ENCODE data around the gene CAB39. TPM values are rescaled to one million over a fixed set of nuclear protein-coding genes. Genes with fewer than 3 reads are reported as not detected.
A peak's percentile ranks its signal among the peaks of the same experiment; 100 is the strongest.

CAB39 gene
- total and polyA plus RNA-seq, 5 donors: 47.2 to 100.0 (median 87.3) TPM

DNA sequence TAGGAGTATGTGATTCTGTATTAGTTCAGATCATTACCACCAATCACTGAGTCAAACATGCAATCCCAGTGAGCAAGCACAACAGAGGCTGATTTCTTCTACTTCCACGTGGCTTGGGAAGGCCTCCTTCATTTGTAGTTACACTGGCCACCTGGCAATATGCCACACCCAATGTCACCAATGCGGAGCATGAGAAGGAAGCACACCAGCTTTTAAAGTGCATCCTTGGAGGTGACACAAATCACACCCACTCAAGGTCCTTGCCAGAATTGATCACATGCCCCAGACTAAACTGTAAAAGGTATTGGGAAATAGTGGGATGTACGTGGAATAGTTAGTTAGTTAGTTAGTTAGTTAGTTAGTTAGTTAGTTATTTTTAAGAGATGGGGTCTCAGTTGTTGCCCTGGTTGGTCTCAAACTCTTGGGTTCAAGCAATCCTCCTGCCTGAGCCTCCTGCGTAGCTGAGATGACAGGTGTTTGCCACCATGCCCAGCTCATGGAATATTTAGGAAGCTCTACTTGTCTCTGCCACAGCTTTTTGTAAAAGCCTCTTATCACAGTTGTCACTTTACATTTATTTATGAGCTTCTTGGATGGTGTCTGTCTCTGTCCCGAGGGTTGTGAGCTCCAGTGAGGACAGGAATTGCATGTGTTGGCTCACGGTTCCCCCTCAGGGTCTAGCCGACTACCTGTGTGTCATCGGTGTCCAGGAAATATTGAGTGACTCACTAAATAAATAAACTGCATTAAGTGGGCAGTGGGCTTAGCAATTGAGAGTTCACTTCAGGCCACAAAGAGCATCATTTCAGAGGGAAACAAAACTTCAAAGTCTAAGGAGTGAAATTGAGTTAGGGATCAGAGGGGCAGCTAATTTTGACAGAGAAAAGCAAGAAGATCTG, 28.1 kb upstream of the CAB39 start:
- H3K9me3 ChIP-seq (ENCODE audit: control insufficient read depth, low read length): no peaks in the 10 kb centered on the region
- 37% methylated on average over 8 of the region's 8 CpGs for WGBS
- ATAC-seq (peak; percentile 42 to 53), DNase-seq (peak in 1 of 3 donors; percentile 38)
- no peak overlapping the region for H3K4me3 ChIP-seq (ENCODE audit: low read length)
- no peak overlapping the region for H3K27ac ChIP-seq (ENCODE audit: low read length)
- intact Hi-C loops (cut with DNase I): no loop called here
- H3K27me3 ChIP-seq (ENCODE audit: control insufficient read depth, insufficient read depth): no peaks in the 10 kb centered on the region
- H3K4me1 ChIP-seq (ENCODE audit: control insufficient read depth, insufficient read depth, low read length): no peaks in the 10 kb centered on the region

DNA sequence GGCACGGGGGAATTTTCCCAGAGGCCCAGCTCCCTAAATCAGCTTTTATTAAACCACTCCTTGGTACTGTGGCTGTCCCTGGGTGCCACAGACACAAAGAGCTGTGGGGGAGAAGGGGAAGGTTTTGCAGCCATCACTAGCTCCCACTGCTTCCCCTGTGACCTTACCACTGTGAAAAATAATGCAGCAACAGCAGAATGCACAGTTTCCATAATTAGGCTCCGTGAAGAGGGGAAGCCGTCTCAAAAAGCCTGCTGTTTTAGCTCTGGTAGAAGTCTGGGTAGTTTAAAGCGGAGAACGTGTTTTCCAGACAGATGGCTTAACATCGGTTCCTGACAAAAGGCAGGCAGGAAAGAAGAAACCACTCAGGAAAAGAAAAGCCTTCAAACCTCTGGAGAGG, 27.5 kb upstream of the CAB39 start:
- intact Hi-C loops (cut with DNase I): no loop called here
- 58% methylated on average over 6 of the region's 6 CpGs for WGBS
- no peak overlapping the region for H3K27ac ChIP-seq (ENCODE audit: low read length)
- H3K27me3 ChIP-seq (ENCODE audit: control insufficient read depth, insufficient read depth): no peaks in the 10 kb centered on the region
- no peaks in the 10 kb centered on the region for H3K9me3 ChIP-seq (ENCODE audit: control insufficient read depth, low read length)
- H3K4me1 ChIP-seq (ENCODE audit: control insufficient read depth, insufficient read depth, low read length): no peaks in the 10 kb centered on the region
- DNase-seq (no peak), ATAC-seq (no peak)
- H3K4me3 ChIP-seq (ENCODE audit: low read length): no peak overlapping the region

DNA sequence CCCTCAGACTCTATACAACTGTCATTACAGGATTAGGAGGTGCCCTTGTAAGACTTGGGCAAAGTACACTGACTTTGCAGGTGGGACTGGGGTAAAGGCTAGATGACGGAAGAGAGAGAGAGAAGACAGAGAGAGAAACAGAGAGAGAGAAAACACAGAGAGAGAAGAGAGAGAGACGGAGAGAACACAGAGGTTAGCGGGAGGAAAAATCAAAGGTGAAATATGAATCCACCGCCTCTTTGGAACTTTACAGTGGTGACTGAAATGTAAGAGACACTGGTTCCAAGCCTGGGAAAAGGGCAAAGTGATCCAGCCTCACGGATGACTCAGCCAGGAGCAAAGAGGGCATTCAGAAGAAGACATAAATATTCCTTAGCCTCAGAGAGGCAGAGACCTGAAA, 25.1 kb upstream of the CAB39 start:
- ATAC-seq: no peak
- Histone ChIP-seq H3K4me1 (ENCODE audit: control insufficient read depth, insufficient read depth, low read length) (peaks cover 5% of the 10 kb centered on the region), H3K27ac (ENCODE audit: low read length) (no peak overlapping the region), H3K27me3 (ENCODE audit: control insufficient read depth, insufficient read depth) (no peaks in the 10 kb centered on the region), H3K4me3 (ENCODE audit: low read length) (no peak overlapping the region), H3K9me3 (ENCODE audit: control insufficient read depth, low read length) (no peaks in the 10 kb centered on the region)
- intact Hi-C loops (cut with DNase I): no loop called here
- 69% methylated on average over 5 of the region's 5 CpGs for WGBS
- DNase-seq: no peak

DNA sequence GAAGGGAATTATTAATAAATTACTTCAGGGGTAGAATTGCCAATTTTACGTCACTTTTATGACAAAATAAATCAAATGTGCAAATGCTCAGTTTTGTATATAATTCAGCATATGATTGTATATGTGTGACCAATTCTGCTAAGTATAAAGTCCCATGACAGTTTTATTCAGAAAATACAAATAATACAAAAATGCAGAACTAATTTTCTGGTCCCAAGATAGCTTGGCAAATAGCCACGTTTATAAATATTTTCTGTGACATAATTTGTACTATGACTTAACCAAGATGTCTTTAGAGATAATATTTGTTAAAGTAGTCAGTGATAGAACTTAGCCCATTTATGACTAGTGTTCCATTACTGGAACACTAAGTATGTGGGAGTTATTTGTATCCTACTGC, 24.2 kb upstream of the CAB39 start:
- ATAC-seq (no peak), DNase-seq (no peak)
- Histone ChIP-seq H3K9me3 (ENCODE audit: control insufficient read depth, low read length) (no peaks in the 10 kb centered on the region), H3K27me3 (ENCODE audit: control insufficient read depth, insufficient read depth) (no peaks in the 10 kb centered on the region), H3K4me1 (ENCODE audit: control insufficient read depth, insufficient read depth, low read length) (peaks cover 5% of the 10 kb centered on the region), H3K27ac (ENCODE audit: low read length) (no peak overlapping the region), H3K4me3 (ENCODE audit: low read length) (no peak overlapping the region)
- intact Hi-C loops (cut with DNase I): no loop called here
- whole genome bisulfite sequencing: 50% methylated on average over 2 of the region's 2 CpGs

DNA sequence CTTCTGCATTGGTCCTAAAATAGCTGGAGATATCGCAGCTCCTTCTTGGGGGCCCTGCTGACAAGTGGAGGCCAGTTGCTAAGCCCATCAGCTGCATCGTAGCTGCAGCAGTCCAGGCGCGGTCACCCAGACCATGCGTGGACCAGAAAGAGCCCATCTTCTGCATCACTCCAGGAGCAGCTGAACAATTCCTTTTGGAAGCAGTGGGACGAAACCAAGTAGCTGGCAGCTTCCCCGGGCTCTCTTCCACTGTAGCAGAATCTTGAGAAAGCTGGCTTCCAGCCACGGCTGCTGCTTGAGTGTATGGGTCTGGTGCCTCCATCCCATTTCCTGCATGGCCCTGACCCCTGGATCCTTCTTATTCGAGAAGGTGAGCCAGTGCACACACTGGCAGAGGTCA, 22.2 kb upstream of the CAB39 start:
- H3K27me3 ChIP-seq (ENCODE audit: control insufficient read depth, insufficient read depth): no peaks in the 10 kb centered on the region
- H3K9me3 ChIP-seq (ENCODE audit: control insufficient read depth, low read length): no peaks in the 10 kb centered on the region
- intact Hi-C loops (cut with DNase I): no loop called here
- ATAC-seq (peak in 1 of 2 donors; percentile 37), DNase-seq (peak; percentile 71 to 93 (median 81))
- no peak overlapping the region for H3K4me3 ChIP-seq (ENCODE audit: low read length)
- peaks cover 5% of the 10 kb centered on the region for H3K4me1 ChIP-seq (ENCODE audit: control insufficient read depth, insufficient read depth, low read length)
- 41% methylated on average over 9 of the region's 9 CpGs for WGBS
- H3K27ac ChIP-seq (ENCODE audit: low read length): no peak overlapping the region

DNA sequence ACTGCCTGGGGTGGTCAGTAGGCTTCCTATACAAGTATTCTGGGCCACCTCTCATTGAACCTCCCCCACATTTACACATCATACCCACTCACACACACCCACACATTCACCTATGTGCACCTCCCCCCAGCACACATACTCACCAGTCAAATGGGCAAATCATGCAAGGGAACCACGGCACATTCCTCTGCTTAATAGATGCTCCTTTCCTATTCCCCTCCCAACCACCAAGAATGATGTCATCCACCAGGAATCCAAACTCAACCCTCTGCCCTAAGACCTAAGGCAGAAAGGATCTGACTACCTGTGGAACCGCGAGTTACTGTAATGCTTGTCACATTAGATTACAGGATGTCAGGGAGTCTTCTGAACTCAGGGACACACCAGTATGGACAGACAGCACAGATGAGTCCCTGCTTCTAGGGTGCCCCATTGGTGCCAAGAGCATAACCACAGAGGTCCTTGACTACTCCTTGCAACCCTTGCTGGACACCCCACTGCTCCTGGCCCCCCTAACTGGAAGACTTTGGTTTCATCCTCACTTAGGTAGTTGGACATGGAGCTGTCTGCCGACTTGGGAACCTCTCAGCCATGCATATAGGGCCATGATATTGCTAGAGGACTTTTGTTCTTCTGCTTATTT, 21.5 kb upstream of the CAB39 start:
- ATAC-seq: no peak

DNA sequence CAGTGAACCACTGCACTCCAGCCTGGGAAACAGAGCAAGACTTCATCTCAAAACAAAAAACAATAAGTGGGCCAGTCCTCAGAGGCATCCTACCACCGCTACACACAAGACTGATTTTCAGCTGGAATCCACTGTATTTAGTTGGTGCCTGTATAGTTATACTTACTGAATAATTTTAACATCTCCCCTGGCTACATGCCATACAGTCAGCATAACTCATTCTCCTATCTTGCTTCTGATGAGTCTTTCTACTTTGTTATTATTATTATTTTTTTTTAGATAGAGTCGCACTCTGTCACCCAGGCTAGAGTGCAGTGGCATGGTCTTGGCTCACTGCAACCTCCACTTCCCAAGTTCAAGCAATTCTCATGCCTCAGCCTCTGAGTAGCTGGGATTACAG, 19.9 kb upstream of the CAB39 start:
- no peaks in the 10 kb centered on the region for H3K9me3 ChIP-seq (ENCODE audit: control insufficient read depth, low read length)
- H3K4me1 ChIP-seq (ENCODE audit: control insufficient read depth, insufficient read depth, low read length): peaks cover 5% of the 10 kb centered on the region
- no peaks in the 10 kb centered on the region for H3K27me3 ChIP-seq (ENCODE audit: control insufficient read depth, insufficient read depth)
- DNase-seq (no peak), ATAC-seq (no peak)
- intact Hi-C loops (cut with DNase I): no loop called here
- H3K4me3 ChIP-seq (ENCODE audit: low read length): no peak overlapping the region
- no peak overlapping the region for H3K27ac ChIP-seq (ENCODE audit: low read length)
- 79% methylated on average over 2 of the region's 2 CpGs for WGBS

More for the DNA sequence above, 21.5 kb upstream of the CAB39 start:
- peaks cover 5% of the 10 kb centered on the region for H3K4me1 ChIP-seq (ENCODE audit: control insufficient read depth, insufficient read depth, low read length)
- 64% methylated on average over 4 of the region's 4 CpGs for WGBS
- H3K27me3 ChIP-seq (ENCODE audit: control insufficient read depth, insufficient read depth): no peaks in the 10 kb centered on the region
- H3K27ac ChIP-seq (ENCODE audit: low read length): no peak overlapping the region
- DNase-seq: no peak
- H3K4me3 ChIP-seq (ENCODE audit: low read length): no peak overlapping the region
- H3K9me3 ChIP-seq (ENCODE audit: control insufficient read depth, low read length): no peaks in the 10 kb centered on the region
- intact Hi-C loops (cut with DNase I): no loop called here

DNA sequence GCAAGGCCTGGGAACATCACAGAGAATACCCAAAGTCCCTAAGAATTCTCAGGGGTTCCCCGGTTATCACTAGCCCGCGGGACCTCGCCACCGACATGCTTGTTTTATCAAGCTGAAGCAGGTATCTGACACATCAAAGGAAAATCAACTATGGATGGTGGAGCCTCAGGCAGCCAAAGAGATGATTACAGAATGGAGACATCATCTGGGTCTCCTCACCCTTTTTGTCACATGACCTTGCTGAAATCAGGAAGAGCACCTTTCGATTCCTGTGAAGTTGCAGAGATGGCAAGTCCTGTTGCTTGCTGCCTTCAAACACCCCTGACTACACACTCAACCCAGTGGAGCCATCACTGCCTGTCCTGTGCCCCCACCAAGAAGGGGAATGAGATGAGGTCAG, 19.2 kb upstream of the CAB39 start:
- intact Hi-C loops (cut with DNase I): no loop called here
- H3K9me3 ChIP-seq (ENCODE audit: control insufficient read depth, low read length): no peaks in the 10 kb centered on the region
- peaks cover 5% of the 10 kb centered on the region for H3K4me1 ChIP-seq (ENCODE audit: control insufficient read depth, insufficient read depth, low read length)
- DNase-seq (no peak), ATAC-seq (no peak)
- H3K27me3 ChIP-seq (ENCODE audit: control insufficient read depth, insufficient read depth): no peaks in the 10 kb centered on the region
- H3K27ac ChIP-seq (ENCODE audit: low read length): no peak overlapping the region
- no peak overlapping the region for H3K4me3 ChIP-seq (ENCODE audit: low read length)
- 87% methylated on average over 6 of the region's 6 CpGs for WGBS

DNA sequence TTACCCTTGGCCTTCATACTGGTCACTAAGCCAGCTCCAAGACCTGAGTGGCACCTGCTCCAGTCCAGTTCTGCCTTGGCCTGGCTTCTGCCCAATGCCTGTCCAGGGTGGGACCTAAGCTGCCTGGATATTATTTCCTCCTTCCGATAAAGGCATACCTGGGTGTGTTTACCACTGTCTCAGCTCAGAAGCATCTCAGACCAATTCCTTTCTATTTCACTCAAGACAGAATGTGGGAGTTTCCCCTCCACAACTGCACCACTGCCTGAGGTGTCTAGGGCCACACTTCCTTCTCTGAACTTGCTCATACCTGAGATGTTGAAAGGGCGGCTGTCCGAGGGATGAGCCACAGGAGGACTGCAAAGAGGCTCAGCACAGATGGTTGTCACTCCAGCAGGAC, 18.4 kb upstream of the CAB39 start:
- Histone ChIP-seq H3K9me3 (ENCODE audit: control insufficient read depth, low read length) (no peaks in the 10 kb centered on the region), H3K27me3 (ENCODE audit: control insufficient read depth, insufficient read depth) (no peaks in the 10 kb centered on the region), H3K4me3 (ENCODE audit: low read length) (no peak overlapping the region), H3K4me1 (ENCODE audit: control insufficient read depth, insufficient read depth, low read length) (peaks cover 5% of the 10 kb centered on the region), H3K27ac (ENCODE audit: low read length) (no peak overlapping the region)
- ATAC-seq (peak in 1 of 2 donors; percentile 28), DNase-seq (no peak)
- WGBS: 95% methylated on average over 3 of the region's 3 CpGs
- intact Hi-C loops (cut with DNase I): no loop called here

DNA sequence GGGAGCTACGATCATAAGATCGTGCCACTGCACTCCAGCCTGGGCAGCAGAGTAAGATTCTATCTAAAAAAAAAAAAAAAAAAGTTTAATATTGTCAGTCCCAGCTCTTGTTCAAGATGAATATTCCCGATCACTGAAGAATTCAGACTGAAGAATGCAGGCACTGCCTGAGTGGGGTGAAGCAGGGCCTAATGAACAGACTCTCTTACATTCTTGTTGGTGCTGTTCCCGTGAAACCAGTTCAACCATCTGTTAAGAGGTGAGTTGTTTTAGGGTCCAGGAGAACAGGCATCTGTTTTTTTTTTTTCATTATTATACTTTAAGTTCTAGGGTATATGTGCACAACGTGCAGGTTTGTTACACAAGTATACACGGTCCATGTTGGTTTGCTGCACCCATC, 17.1 kb upstream of the CAB39 start:
- no peak overlapping the region for H3K27ac ChIP-seq (ENCODE audit: low read length)
- H3K4me1 ChIP-seq (ENCODE audit: control insufficient read depth, insufficient read depth, low read length): peaks cover 5% of the 10 kb centered on the region
- no peaks in the 10 kb centered on the region for H3K27me3 ChIP-seq (ENCODE audit: control insufficient read depth, insufficient read depth)
- no peak overlapping the region for H3K4me3 ChIP-seq (ENCODE audit: low read length)
- intact Hi-C loops (cut with DNase I): no loop called here
- DNase-seq: no peak
- H3K9me3 ChIP-seq (ENCODE audit: control insufficient read depth, low read length): no peaks in the 10 kb centered on the region
- no peak for ATAC-seq
- WGBS: 91% methylated on average over 6 of the region's 6 CpGs

DNA sequence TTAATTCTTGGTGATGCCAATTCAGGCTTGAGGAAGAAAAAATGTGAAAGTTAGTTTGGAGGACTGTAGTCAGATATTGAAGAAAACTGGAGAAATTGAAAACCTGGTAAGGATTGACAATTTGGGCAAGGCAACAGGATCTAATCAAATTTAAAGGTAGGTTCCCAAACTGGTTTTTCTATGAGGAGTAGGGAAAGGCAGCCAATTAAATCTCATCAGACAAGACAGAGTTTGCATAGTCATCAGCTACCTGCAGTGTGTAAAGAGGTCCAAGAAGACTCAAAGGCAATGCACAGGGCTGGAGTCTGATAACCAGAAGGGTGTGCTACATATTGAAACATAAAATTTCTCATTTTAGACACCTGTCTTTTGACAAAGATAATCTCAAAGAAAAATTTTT, 16.0 kb upstream of the CAB39 start:
- H3K27me3 ChIP-seq (ENCODE audit: control insufficient read depth, insufficient read depth): no peaks in the 10 kb centered on the region
- no peak overlapping the region for H3K27ac ChIP-seq (ENCODE audit: low read length)
- ATAC-seq (no peak), DNase-seq (no peak)
- no peak overlapping the region for H3K4me3 ChIP-seq (ENCODE audit: low read length)
- no peaks in the 10 kb centered on the region for H3K9me3 ChIP-seq (ENCODE audit: control insufficient read depth, low read length)
- intact Hi-C loops (cut with DNase I): no loop called here
- H3K4me1 ChIP-seq (ENCODE audit: control insufficient read depth, insufficient read depth, low read length): no peaks in the 10 kb centered on the region
